Astrocyte of the cerebellum (primary cell): ENCODE data around the gene SREK1IP1.

Source experiments
- DNase-seq: peaks from one replicate; pipeline ENCODE4 v3.0.0-alpha.2; 2011; ENCODE audit warnings: low read depth
- H3K4me3 ChIP-seq: 2 replicates; pipeline ENCODE4 v1.5.1; 2011; ENCODE audit warnings: mild to moderate bottlenecking, low read depth, low read length, moderate library complexity
- in situ Hi-C: cut with HindIII; loops from 2 replicates; pipeline ENCODE4 v1.10.0; 2017; ENCODE audit warnings: low sequenced_read_pairs
- TF ChIP-seq, protein P1 (sequence below): IDR thresholded peaks from 2 replicates; pipeline ENCODE4 v1.5.1; 2012; ENCODE audit warnings: low read length, low read depth, moderate library complexity, mild to moderate bottlenecking; ENCODE audit errors: missing control alignments

SREK1IP1 gene

DNA sequence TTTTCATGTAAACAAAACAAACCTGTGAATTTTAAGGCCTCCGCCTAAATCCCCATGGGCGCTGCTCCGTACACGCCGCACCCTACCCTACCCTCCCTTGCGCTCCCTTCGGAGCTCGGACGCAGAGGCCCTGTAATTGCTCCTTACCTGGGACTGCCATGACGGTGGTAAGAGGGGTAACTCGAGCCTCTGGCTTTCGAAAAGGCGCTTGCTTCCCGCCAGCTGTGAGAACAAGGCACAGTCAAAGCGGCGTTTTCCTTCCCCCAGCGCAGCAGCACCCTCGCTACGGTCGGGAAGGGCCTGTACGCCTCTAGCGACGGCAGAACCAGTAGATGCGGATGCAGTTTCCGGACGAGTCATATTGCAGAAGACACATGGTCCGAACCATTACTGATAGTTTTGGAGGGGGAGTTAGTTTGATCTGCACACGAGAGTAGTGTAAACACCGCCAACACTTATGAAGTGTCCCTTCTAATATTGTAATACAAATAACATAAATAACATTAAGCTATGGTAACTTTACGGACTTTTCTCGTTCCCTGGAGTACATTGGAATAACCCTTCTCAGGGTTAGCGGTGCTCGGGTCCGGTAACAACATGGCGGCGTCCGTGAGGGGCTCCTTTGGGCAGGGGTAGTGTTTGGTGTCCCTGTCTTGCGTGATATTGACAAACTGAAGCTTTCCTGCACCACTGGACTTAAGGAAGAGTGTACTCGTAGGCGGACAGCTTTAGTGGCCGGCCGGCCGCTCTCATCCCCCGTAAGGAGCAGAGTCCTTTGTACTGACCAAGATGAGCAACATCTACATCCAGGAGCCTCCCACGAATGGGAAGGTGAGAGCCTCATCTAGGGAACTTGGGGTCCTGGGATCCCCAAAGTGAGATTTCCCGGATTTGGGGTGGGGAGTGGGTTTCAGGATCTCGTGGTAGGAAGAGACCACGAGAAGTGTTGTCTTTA is at the start of gene SREK1IP1, which contains the start of gene CWC27:
TSS of gene SREK1IP1 (minus strand) at position 334 of the 955 bp plus-strand sequence. CDS start at position 160, 174 bp downstream.
TSS of gene CWC27 (plus strand) at position 573 of the 955 bp plus-strand sequence. CDS start at position 790, 217 bp downstream.
- in situ Hi-C loops, result no loop called here
- H3K4me3 ChIP-seq, result peak within 1 kb of the TSS; percentile 83
- peak; percentile 87 for DNase-seq
- TF ChIP-seq, protein P1, sequence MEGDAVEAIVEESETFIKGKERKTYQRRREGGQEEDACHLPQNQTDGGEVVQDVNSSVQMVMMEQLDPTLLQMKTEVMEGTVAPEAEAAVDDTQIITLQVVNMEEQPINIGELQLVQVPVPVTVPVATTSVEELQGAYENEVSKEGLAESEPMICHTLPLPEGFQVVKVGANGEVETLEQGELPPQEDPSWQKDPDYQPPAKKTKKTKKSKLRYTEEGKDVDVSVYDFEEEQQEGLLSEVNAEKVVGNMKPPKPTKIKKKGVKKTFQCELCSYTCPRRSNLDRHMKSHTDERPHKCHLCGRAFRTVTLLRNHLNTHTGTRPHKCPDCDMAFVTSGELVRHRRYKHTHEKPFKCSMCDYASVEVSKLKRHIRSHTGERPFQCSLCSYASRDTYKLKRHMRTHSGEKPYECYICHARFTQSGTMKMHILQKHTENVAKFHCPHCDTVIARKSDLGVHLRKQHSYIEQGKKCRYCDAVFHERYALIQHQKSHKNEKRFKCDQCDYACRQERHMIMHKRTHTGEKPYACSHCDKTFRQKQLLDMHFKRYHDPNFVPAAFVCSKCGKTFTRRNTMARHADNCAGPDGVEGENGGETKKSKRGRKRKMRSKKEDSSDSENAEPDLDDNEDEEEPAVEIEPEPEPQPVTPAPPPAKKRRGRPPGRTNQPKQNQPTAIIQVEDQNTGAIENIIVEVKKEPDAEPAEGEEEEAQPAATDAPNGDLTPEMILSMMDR, result peak; percentile 38

DNA sequence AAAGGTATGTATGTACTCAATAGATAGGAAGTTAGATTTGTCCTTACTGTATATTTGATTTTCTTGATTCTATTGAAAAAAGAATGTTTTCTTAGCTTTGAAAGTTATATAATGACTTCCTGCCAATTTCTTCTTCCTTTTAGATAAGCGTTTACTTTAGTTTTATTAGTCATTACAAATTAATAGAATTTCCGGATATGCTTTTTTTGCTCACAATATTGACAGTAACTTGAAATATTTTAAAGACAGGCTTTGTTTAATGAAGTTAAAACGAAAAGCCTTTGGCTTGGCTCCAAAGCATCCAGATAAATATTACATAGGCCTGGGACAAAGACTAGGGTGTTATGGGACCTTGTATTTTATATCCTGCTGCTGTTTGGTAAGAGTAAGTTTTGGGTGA is 49.8 kb upstream of the SREK1IP1 start:
- in situ Hi-C loops, result loop anchor here (25.0 kb wide), 3 partner anchors 294 to 669 kb away; partner anchors contain the start of gene ADAMTS6

DNA sequence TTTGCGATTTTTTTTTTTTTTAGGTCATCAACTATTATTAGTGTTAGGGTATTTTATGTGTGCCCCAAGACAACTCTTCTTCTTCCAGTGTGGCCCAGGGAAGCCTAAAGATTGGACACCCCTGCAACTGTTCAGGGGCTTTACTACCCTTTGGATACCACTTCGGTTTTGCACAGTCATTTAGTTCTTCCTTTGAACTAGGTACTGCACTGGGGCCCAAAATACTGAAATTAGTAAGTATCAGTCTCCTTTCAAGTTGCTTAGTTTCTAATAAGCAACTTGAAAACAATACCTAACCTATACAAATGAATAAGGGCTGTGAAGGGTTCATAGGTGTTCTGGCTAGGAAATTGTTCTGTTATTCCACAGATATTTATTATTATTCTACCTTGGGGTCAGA is 45.6 kb upstream of the SREK1IP1 start:
- H3K4me3 ChIP-seq, result no peak overlapping the region
- TF ChIP-seq, protein P1, result no peak
- no peak for DNase-seq
- in situ Hi-C loops, result loop anchor here (25.0 kb wide), 3 partner anchors 298 to 673 kb away; partner anchors contain the start of gene ADAMTS6

More for the DNA sequence above, 49.8 kb upstream of the SREK1IP1 start:
- no peak overlapping the region for H3K4me3 ChIP-seq
- TF ChIP-seq, protein P1, result no peak
- DNase-seq, result no peak

DNA sequence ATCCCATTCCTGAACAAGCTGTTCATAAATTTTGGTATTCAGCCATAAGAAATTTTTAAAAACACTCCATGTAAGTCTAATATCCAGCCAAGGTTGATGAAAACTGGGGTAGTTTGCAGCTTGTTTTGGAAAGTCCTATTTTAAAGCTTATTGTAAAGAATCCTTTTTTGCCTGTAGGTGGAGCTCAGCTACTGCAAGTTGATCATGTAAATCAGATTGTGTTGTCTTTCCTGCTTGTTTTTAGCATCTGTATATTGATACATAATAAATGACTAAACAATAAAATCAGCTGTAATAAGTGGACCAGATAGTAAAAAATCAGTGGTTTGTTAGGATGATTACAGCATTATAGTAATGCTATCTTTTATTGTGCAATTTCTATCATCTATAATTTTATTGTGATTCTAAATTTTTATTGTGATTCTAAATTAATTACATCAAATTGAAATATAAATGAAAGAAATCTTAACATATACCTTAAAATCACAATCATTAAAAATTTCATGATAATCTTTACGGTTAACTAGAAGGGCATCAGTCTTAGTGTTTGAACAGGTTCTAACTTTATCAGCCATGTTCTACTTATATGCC is 42.7 kb upstream of the SREK1IP1 start:
- no peak overlapping the region for H3K4me3 ChIP-seq
- in situ Hi-C loops, result loop anchor here (25.0 kb wide), 3 partner anchors 301 to 676 kb away; partner anchors contain the start of gene ADAMTS6
- peak; percentile 65 for DNase-seq
- TF ChIP-seq, protein P1, result peak; percentile 61

DNA sequence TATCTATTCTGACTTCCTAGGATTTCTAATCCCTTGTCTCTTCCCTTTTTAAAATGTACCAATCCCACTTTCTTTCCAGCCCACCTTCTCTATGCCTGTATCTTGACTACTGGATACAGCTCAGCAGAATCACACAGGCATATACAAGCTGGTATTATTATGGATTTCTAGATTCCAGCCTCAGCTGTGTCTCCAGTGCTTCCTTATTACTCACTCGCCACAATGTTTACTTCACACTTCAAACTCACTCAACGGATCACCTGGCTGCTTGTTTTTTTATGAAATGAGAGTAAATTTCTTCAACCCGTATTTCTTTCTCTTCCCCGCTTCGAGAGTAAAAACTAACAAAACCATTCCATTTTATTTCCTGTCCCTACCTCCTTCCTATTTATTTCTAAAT is 39.0 kb upstream of the SREK1IP1 start:
- TF ChIP-seq, protein P1, result no peak
- DNase-seq, result no peak

DNA sequence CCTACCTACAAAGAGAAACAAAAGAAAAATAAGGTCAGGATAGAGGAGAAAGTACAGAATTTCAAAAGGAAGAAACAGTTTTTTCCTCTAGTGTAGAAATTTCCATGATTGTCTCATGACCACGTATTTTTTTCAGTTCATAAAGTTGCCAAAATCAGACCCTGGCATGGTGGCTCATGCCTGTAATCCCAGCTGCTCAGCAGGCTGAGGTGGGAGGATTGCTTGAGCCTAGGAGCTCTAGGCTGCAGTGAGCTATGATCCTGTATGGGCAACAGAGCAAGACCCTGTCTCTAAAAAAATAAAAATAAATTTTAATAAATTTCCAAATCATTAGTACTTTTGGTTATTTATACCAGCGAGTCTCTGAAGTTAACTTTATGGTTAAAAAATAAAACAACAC is 38.0 kb upstream of the SREK1IP1 start:
- no peak overlapping the region for H3K4me3 ChIP-seq
- in situ Hi-C loops, result loop anchor here (25.0 kb wide), 3 partner anchors 306 to 681 kb away; partner anchors contain the start of gene ADAMTS6
- TF ChIP-seq, protein P1, result no peak
- DNase-seq, result no peak

More for the DNA sequence above, 39.0 kb upstream of the SREK1IP1 start:
- no peak overlapping the region for H3K4me3 ChIP-seq
- in situ Hi-C loops, result loop anchor here (25.0 kb wide), 3 partner anchors 305 to 680 kb away; partner anchors contain the start of gene ADAMTS6
